HL-60 (cell line): Measurements from ENCODE around the gene NFATC2IP.

ENCODE experiments used
- DNase-seq, 2 experiments: peaks; one replicate each; pipeline ENCODE4 v3.0.0-alpha.2; 2010 to 2020; ENCODE audit warnings: low read depth in 1 of 2, low spot score in 1 of 2
- H3K27ac ChIP-seq: fragments of 250-450 bp; sonication (Bioruptor Pico); replicated peaks from 2 replicates; pipeline ENCODE4 v1.5.1; 2020; ENCODE audit warnings: mild to moderate bottlenecking, moderate library complexity
- H3K27me3 ChIP-seq: fragments of 250-450 bp; sonication (Bioruptor Pico); 2 replicates; pipeline ENCODE4 v1.5.1; 2021; ENCODE audit warnings: mild to moderate bottlenecking, moderate library complexity; ENCODE audit not compliant: insufficient read depth, poor library complexity, severe bottlenecking
- H3K4me3 ChIP-seq: replicated peaks from 2 replicates; pipeline ENCODE4 v1.5.1; 2011; ENCODE audit warnings: mild to moderate bottlenecking, control low read depth, low read length; ENCODE audit not compliant: insufficient read depth
- CTCF ChIP-seq: IDR thresholded peaks from one replicate; pipeline ENCODE4 v1.5.1; 2011; ENCODE audit warnings: low read length, control low read depth, inconsistent platforms; ENCODE audit not compliant: insufficient read depth
- GABPA ChIP-seq: IDR thresholded peaks from 2 replicates; pipeline ENCODE4 v1.6.1; 2012; ENCODE audit warnings: low read depth
- POLR2AphosphoS5 ChIP-seq: IDR thresholded peaks from 2 replicates; pipeline ENCODE4 v1.6.1; 2012; ENCODE audit warnings: low read depth
- REST ChIP-seq: IDR thresholded peaks from 2 replicates; pipeline ENCODE4 v1.6.1; 2012; ENCODE audit warnings: low read depth; ENCODE audit not compliant: insufficient replicate concordance
- SPI1 ChIP-seq: IDR thresholded peaks from 2 replicates; pipeline ENCODE4 v1.6.1; 2012; ENCODE audit warnings: low read depth, mild to moderate bottlenecking, borderline replicate concordance

Gene NFATC2IP

GRCh38 chr16:28932339-28933141 is 18.2 kb upstream of the NFATC2IP start:
- no peaks in the 10 kb centered on the region for H3K27me3 ChIP-seq
- TF ChIP-seq CTCF, result no peak
- no peak for TF ChIP-seq POLR2AphosphoS5
- no peak for TF ChIP-seq GABPA
- TF ChIP-seq SPI1, result no peak
- no peak for TF ChIP-seq REST
- DNase-seq, result no peak
- no peak overlapping the region for H3K4me3 ChIP-seq
- H3K27ac ChIP-seq, result no peak overlapping the region

- no peak overlapping the region for H3K27ac ChIP-seq
- no peak for DNase-seq
- no peak for TF ChIP-seq REST
- TF ChIP-seq GABPA, result no peak
- TF ChIP-seq CTCF, result no peak
- TF ChIP-seq POLR2AphosphoS5, result no peak
- no peak for TF ChIP-seq SPI1
- H3K27me3 ChIP-seq, result no peaks in the 10 kb centered on the region
- H3K4me3 ChIP-seq, result no peak overlapping the region
Observed at GRCh38 chr16:28933171-28933570, 17.6 kb upstream of the NFATC2IP start.

GRCh38 chr16:28935346-28935745 is 15.4 kb upstream of the NFATC2IP start:
- TF ChIP-seq CTCF (no peak), REST (no peak), POLR2AphosphoS5 (no peak), SPI1 (no peak), GABPA (no peak)
- no peak for DNase-seq
- Histone ChIP-seq H3K27me3 (no peaks in the 10 kb centered on the region), H3K27ac (no peak overlapping the region), H3K4me3 (no peak overlapping the region)
